GM04504 (cell line): ENCODE data around the gene NKPD1.

Source experiments
- DNase-seq: peaks from one replicate; pipeline ENCODE4 v3.0.0-alpha.2; 2012; ENCODE audit warnings: low read depth

NKPD1 gene, protein sequence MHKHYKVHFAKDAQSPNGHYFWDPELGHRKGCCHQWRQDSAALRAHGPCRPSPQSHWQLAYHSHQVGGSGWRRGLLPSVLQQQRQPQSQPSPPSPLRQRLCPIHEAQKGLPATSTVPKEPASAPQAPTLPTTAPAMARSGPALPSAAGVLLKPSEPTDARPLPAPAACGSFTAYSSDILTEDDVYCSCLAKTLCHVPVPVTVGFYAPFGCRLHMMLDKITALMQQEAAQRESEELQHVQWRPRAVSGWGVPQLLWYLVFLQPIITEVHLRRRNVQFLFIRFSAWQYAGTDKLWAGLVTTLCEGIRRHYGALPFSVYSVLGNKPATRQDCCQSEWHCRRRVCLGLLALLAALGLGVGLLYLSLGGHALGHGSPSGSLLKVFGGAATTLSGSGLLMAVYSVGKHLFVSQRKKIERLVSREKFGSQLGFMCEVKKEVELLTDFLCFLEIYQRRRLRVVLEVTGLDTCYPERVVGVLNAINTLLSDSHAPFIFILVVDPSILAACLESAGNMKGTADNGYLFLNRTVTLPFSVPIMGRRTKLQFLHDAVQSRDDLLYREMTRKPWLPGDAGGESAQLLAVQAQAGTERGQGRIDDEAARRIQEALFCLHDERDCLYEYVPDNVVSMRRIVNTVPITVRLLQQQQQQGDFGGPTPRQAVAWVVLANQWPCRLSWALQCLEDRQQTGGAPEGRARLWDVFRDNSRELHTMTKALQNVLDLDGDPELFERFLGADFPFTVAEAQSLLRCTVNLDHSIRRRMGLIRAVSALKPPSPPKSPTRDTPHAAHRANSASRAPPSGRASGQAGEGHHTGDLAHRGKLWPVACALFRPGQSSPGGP

DNA sequence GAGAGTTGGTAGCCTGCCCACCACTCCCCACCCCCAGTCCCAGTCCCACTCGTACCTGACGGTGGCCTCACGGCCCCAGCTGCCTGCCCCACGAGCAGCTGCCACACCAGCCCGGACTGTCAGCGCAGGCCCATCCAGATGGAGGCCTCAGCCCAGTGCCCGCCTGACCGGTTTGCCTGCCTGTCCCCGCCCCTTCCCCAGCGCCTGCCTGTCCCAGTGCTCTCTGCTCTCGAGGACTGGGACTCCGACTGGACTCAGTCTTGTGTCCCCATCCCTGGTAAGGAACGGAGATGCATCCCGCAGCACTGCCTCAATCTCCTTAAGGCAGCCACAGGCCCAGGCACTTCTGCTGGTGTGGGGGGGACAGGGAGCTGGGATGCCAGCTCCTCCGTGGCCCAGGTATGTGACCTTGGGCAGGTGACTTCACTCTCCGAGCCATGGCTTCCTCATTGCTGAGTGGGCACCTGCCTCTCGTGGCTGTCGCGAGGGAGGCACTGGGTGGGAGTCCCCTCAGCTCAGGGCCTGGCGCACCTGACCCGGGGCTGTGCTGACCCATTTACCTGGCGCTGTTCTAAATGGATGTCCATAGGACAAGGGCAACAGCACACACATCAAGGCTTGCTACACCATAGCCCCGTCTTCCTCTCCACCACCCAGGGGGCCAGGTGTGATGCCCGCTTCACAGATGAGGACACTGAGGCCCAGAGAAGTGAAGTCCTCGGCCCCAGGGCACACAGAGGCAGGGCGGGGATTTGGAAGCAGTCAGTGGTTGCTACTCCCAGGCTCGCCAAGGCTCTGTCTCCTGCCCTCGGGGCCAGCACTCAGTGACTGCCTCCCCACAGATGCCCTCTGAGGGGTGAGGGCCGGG, at the start of gene NKPD1:
TSS of gene NKPD1 (minus strand) at position 113 of the 868 bp plus-strand sequence. CDS start 832 bp downstream, outside the sequence.
- DNase-seq: no peak

- no peak for DNase-seq
These were observed 45.5 kb upstream of the NKPD1 start for GRCh38 chr19:45206328-45206727.

- no peak for DNase-seq
These were observed 45.0 kb upstream of the NKPD1 start for GRCh38 chr19:45205810-45206209.

DNA sequence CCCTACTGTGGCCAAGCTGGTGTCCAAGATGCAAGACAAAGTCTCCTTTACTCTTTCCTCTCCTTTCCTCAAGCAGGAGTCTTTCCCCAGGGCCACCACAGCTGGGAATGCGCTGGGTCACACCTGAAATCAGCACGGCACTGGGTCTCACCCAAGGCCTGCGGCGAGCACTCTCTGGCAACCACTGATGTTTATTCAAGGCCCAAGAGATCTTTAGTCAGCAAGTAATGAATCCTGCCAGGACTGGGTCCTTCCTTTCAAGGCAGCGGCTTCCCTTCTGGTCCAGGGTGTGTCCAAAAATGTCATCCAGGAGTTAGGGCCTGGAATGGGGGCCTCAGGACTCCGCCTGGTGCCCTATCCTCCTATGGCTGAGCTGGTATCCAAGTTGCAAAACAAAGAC, 41.9 kb upstream of the NKPD1 start:
- DNase-seq: no peak

DNA sequence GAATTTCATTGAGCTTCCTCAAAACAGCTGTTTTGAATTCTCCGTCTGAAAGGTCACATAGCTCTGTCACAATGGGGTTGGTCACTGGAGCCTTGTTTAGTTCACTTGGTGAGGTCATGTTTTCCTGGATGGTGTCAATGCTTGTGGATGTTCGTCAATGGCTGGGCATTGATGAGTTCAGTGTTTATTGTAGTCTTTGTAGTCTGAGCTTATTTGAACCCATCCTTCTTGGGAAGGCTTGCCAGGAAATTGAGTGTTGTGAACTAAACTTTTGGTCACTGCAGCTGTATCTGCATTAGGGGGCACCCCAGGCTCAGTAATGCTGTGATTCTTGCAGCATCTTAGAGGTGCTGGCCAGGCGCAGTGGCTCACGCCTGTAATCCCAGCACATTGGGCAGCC, 39.8 kb upstream of the NKPD1 start:
- DNase-seq: no peak

DNA sequence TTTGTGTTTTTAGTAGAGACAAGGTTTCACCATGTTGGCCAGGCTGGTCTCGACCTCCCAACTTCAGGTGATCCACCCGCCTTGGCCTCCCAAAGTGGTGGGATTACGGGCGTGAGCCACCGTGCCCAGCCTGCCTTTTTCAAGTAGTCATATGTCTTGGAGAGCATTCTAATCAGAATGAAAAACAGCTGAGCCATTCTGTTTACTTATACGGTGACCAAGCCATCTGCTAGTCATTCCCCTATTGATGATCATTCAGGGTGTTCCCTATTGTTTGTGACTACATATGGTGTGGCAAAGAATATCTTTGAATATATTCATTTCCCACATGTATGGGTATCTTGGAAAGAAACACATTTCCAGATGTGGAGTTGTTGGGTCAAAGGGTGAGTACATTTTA, 35.0 kb upstream of the NKPD1 start:
- peak; percentile 35 for DNase-seq

DNA sequence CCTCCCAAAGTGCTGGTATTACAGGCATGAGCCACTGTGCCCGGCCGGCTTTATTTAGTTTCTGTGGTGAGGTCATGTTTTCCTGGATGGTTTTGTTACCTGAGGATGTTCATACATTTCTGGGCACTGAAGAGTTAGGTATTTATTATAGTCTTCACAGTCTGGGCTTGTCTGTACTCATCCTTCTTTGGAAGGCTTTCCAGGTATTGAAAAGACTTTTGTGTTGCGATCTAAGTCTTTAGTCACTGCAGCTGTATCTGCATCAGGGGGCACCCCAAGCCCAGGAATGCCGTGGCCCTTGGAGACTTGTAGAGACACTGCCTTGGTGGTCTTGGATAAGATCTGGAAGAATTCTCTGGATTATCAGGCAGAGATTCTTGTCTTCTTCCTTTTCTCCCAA, 30.6 kb upstream of the NKPD1 start:
- no peak for DNase-seq

- DNase-seq: no peak
These were observed 29.2 kb upstream of the NKPD1 start for GRCh38 chr19:45189971-45190370.

GRCh38 chr19:45187421-45188100, 26.8 kb upstream of the NKPD1 start:
- DNase-seq: no peak

DNA sequence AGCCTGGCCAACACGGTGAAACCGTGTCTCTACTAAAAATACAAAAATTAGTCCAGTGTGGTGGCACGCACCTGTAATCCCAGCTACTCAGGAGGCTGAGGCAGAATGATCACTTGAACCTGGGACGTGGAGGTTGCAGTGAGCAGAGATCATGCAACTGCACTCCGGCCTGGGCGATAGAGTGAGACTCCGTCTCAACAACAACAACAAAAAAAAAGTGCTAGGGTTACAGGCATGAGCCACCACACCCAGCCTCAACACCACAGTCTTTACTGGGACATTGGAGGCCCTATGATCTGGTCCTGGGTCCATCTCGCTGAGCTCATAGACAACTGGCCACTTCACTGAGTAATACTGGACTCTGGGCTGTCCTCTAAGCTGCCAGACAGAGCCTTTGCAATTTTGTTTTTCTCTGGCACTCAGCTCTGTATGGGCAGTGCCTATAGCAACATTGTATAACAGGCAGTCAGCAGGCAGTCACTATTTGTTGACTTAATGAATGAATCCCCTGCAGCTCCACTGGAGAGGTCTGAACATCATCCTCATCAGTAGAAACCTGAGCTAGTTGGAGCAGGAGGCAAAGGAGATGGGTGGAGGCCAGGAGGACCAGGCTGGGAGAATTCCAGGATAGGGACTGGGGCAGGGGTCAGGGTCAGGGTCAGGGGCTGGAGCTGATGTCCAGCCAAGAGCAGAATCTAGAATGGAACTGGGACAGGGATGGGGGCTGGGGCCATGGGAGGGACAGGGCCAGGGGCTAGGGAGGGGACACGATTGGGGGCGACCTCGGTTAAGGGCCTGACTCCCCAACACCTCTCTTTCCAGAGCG, 25.9 kb upstream of the NKPD1 start:
- no peak for DNase-seq

DNA sequence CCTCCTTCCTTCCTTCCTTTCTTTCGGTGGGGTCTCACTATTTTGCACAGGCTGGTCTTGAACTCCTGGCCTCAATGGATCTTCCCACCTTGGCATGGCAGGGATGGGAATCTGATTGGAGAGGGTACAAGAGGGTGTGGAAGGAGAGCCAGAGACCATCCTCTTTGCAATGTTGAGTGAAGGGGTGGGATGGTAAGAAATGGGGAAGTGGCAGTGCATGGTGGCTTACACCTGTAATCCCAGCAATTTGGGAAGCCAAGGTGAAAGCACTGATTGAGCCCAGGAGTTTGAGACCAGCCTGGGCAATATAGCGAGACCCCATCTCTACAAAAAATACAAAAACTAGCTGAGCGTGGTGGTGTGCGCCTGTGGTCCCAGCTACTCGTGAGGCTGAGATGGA, 23.3 kb upstream of the NKPD1 start:
- no peak for DNase-seq

DNA sequence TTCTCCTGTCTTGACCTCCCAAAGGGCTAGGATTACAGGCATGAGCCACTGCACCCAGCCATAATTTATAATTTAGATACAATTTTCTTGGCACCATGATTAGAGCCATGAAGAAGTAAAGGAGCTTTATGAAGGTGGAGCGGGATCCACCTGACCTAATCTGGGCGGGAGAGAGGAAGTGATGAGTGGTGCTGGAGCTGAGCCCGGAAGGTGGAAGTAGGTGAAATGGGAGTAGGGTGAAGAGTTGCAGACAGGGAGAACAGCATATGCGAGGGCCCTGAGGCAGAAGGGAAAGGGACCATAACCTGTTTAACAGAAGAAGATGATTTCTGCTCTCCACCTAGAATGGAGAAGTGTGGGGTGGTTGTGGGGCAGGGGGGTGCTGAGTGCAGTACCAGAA, 22.0 kb upstream of the NKPD1 start:
- no peak for DNase-seq

DNA sequence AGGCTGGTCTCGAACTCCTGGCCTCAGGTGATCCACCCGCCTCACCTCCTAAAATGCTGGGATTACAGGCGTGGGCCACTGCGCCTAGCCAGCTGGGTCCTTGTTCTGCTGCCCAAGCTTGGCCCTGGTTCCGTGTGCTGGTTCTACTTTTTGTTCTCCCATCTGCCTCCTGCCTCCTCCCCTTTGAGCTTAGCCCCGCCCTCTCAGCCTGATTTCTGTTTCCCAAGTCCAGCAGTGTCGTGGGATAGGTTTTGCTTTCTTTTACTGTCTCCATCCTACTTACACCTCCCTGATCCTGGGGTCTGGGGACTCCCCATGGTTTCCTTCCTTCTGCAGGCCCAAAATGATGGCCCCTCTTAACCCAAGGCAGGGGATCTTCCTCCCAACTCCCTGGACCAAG, 20.2 kb upstream of the NKPD1 start:
- no peak for DNase-seq

- no peak for DNase-seq
These were observed 19.1 kb upstream of the NKPD1 start for GRCh38 chr19:45179892-45180370.

DNA sequence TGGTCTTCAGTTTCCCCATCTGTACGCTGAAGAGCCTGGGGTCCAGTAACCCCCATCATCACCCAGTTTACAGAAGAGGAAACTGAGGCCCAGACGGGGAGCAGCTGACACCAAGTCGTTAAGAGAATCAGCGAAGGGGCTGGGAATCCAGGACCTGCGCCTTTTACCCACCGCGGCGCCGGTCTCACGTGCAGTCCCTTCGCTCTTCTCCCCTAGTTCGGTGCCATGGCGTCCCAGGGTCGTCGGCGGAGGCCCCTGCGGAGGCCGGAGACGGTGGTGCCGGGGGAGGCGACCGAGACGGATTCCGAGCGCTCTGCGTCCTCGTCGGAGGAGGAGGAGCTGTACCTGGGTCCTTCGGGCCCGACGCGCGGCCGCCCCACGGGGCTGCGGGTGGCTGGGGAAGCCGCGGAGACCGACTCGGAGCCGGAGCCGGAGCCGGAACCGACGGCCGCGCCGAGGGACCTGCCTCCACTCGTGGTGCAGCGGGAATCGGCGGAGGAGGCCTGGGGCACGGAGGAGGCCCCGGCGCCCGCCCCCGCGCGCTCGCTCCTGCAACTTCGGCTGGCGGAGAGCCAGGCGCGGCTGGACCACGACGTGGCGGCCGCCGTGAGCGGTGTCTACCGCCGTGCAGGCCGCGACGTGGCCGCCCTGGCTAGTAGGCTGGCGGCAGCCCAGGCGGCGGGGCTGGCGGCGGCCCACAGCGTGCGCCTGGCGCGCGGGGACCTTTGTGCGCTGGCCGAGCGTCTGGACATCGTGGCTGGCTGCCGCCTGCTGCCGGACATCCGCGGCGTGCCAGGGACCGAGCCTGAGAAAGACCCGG, 18.5 kb upstream of the NKPD1 start:
- DNase-seq: no peak

GRCh38 chr19:45178262-45179071, 17.7 kb upstream of the NKPD1 start, which contains the start of gene BLOC1S3:
TSS of gene BLOC1S3 (plus strand) at chr19:45178784. CDS start at chr19:45179297, 513 bp downstream.
- peak; percentile 100 for DNase-seq

- peak; percentile 40 for DNase-seq
These were observed 17.1 kb upstream of the NKPD1 start, which contains the start of gene TRAPPC6A for GRCh38 chr19:45177817-45178261. TSS of gene TRAPPC6A (minus strand) at chr19:45178237. CDS start at chr19:45178218, 19 bp downstream.

DNA sequence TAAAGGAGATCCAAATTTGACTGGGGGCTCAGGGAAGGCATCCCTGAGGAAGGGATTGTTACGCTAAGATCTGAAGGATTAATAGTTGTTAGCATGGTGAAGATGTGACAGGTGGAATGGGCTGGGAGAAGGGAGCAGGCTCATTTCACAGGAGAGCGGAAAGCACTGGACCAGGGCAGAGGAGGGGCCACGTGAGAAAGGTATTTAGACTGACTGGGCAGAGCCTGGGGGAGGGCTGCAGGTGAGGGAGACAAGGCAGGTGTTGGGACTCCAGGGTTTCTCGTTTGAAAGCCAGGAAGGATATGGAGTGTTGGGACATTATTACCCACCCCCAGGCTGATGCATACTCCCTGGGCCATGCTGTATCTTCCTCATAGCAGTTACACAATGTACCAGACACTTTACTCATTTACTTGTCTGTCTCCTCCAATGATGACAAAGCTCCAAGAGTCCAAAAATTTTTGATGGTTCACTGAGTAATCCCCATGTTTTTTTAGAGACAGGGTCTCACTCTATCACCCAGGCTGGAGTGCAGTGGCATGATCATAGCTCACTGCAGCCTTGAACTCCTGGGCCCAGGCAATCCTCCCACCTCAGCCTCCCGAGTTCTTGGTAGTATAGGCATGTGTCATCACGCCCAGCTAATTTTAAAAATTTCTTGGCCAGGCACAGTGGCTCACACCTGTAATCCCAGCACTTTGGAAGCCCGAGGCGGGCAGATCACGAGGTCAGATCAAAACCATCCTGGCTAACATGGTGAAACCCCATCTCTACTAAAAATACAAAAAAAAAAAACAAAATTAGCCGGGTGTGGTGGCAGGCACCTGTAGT, 14.9 kb upstream of the NKPD1 start:
- DNase-seq: no peak
